Activated T-cell treated with anti-CD3 and anti-CD28 coated beads, Interleukin-2, amount 50 U/mL, for 72 hours (primary cell): ENCODE data around the gene NPHP4. TPM values are rescaled to one million over a fixed set of nuclear protein-coding genes. Genes with fewer than 3 reads are reported as not detected.
"Not testable (repeated sequence)": the region's sequence is repeated elsewhere in the genome, so short reads cannot be mapped to it uniquely, and the experiment has no call there.

ENCODE experiments used
- ATAC-seq, 2 donors: fragments of 150-1000 bp; cut with Tn5 transposase; replicated peaks in 1 of 2; 2 replicates each; pipeline ENCODE4 v1.10.0; 2021; ENCODE audit warnings: moderate library complexity in 2 of 2, mild to moderate bottlenecking in 1 of 2
- DNase-seq, 2 donors: peaks; one replicate each; pipeline ENCODE4 v3.0.0; 2021 to 2022; ENCODE audit warnings: mixed read lengths in 1 of 2
- H3K27ac Mint-ChIP-seq: one replicate; pipeline ENCODE4 v1.8.0; 2022; ENCODE audit warnings: mild to moderate bottlenecking, moderate library complexity, mixed read lengths
- H3K27me3 Mint-ChIP-seq: one replicate; pipeline ENCODE4 v1.8.0; 2022; ENCODE audit warnings: low read depth, mixed read lengths
- H3K36me3 Mint-ChIP-seq, 2 donors: one replicate each; pipeline ENCODE4 v1.8.0; 2022; ENCODE audit warnings: mixed read lengths in 2 of 2, mild to moderate bottlenecking in 1 of 2; ENCODE audit not compliant: insufficient read depth in 2 of 2
- H3K4me1 Mint-ChIP-seq: one replicate; pipeline ENCODE4 v1.8.0; 2022; ENCODE audit warnings: low read depth, mixed read lengths
- H3K4me3 Mint-ChIP-seq, 2 donors: one replicate each; pipeline ENCODE4 v1.8.0; 2022; ENCODE audit warnings: mild to moderate bottlenecking in 2 of 2, mixed read lengths in 2 of 2, moderate library complexity in 2 of 2
- H3K9me3 Mint-ChIP-seq, 2 donors: one replicate each; pipeline ENCODE4 v1.8.0; 2022; ENCODE audit warnings: mixed read lengths in 2 of 2
- total RNA-seq, 2 donors: library from RNA; stranded (reverse); gene quantifications; one replicate each; pipeline ENCODE4 v1.2.3, GENCODE V29; 2022

Gene NPHP4
- total RNA-seq, 2 donors from 2014 or later, result 12.3 to 14.5 TPM

- Mint-ChIP-seq H3K27me3 (no peaks in the 10 kb centered on the region), H3K4me1 (no peaks in the 10 kb centered on the region), H3K9me3 (no peaks in the 10 kb centered on the region), H3K27ac (no peak overlapping the region), H3K36me3 (no peaks in the 10 kb centered on the region), H3K4me3 (no peak overlapping the region)
- ATAC-seq (no peak), DNase-seq (no peak)
These were observed 88.5 kb downstream of the NPHP4 start for GRCh38 chr1:5903680-5904079.

DNA sequence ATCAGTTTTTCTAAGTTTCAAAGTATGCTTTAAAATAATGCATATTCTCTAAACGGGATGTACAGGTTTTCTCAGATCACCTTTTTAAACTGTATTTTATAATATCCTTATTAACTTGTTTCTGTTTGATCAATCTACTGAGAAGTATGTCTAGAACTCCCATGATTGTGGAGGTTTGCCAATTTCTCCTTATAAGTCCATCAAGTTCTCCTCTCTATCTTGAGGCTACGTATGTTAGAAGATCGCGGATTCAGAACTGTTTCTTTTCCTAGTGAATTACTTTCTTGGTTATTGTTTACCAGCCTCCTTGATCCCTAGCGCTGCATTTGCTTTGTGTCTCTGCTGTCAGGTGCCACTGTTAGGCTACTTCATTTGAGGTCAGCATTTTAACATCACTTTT, 89.2 kb downstream of the NPHP4 start:
- ATAC-seq (no peak), DNase-seq (no peak)
- Mint-ChIP-seq H3K27me3 (no peaks in the 10 kb centered on the region), H3K4me1 (no peaks in the 10 kb centered on the region), H3K36me3 (no peaks in the 10 kb centered on the region), H3K27ac (no peak overlapping the region), H3K4me3 (no peak overlapping the region), H3K9me3 (no peaks in the 10 kb centered on the region)

GRCh38 chr1:5901841-5902240, 90.4 kb downstream of the NPHP4 start:
- Mint-ChIP-seq H3K4me1 (no peaks in the 10 kb centered on the region), H3K9me3 (no peaks in the 10 kb centered on the region), H3K27me3 (no peaks in the 10 kb centered on the region)

GRCh38 chr1:5901150-5901549, 91.1 kb downstream of the NPHP4 start:
- H3K4me1 Mint-ChIP-seq, result no peaks in the 10 kb centered on the region
- H3K9me3 Mint-ChIP-seq, result no peaks in the 10 kb centered on the region
- H3K27me3 Mint-ChIP-seq, result no peaks in the 10 kb centered on the region
- ATAC-seq (no peak), DNase-seq (no peak)
- H3K27ac Mint-ChIP-seq, result no peak overlapping the region
- no peaks in the 10 kb centered on the region for H3K36me3 Mint-ChIP-seq
- H3K4me3 Mint-ChIP-seq, result no peak overlapping the region

More at GRCh38 chr1:5901841-5902240, 90.4 kb downstream of the NPHP4 start:
- no peak for DNase-seq
- Mint-ChIP-seq H3K27ac (no peak overlapping the region), H3K4me3 (no peak overlapping the region), H3K36me3 (no peaks in the 10 kb centered on the region)
- no peak for ATAC-seq

DNA sequence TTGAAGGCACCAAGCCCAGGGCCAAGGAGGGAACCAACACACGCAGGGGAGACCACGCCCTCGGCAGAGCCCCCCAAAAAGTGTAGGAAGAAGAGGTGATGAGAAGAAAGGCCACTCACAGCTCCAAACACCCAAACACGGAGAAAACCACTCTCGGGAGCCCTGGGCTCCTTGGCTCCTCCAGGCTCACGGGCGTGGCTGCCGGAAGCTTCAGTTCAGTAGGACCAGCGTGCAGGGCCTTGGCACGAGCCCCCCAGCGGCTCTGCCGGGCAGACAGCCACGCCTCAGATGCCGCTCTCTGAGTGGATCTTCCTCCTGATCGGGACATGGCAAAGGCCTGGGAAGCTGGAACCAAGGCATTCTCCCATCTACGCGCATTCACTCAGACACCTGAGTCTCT, 94.0 kb downstream of the NPHP4 start:
- Mint-ChIP-seq H3K27ac (no peak overlapping the region), H3K4me1 (no peaks in the 10 kb centered on the region), H3K4me3 (no peak overlapping the region), H3K36me3 (no peaks in the 10 kb centered on the region), H3K9me3 (no peaks in the 10 kb centered on the region), H3K27me3 (no peaks in the 10 kb centered on the region)
- ATAC-seq, result no peak
- DNase-seq, result no peak

- ATAC-seq, result no peak
- Mint-ChIP-seq H3K27ac (no peak overlapping the region), H3K36me3 (no peaks in the 10 kb centered on the region), H3K27me3 (no peaks in the 10 kb centered on the region), H3K4me1 (no peaks in the 10 kb centered on the region), H3K4me3 (no peak overlapping the region), H3K9me3 (no peaks in the 10 kb centered on the region)
- DNase-seq, result no peak
These were observed 95.2 kb downstream of the NPHP4 start for GRCh38 chr1:5896706-5897660.

DNA sequence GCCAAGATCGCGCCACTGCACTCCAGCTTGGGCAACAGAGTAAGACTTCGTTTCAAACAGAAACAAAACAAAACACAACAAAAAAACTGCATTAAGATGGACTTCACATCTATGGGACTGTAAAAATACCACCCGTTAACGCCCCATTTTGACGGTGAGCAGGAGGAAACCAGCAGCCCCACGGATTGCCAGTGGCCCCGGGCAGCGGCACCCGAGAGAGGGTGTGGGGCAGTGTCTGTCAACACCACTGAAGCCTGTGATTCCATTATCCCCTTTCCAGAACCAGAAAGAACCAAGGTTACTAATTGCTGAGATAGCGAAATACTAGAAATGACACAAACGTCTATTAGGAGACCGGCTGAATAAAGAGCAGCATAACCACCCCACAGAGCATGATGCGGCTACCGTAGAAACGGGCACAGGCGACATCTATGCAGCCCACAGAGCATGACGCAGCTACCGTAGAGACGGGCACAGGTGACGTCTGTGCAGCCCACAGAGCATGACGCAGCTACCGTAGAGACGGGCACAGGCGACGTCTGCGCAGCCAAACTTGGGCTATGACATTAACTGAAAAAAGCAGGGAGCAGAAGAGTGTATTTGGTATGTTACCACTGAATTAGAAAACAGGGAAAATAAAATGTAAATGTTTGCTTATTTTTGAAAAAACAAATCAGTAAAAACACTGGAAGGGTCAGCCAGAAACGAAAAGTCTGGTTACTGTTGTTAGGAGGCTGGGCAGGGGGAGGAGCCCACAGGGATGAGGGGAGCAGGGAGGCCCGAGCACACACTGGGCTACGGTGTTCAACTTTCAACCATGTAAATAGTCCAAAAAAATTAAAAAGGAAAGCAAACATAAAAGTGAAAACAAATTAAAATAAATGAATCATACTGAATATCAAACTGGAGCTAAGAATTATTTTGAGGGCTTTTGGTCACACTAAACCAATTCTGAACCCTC, 96.5 kb downstream of the NPHP4 start:
- H3K4me3 Mint-ChIP-seq, result no peak overlapping the region

DNA sequence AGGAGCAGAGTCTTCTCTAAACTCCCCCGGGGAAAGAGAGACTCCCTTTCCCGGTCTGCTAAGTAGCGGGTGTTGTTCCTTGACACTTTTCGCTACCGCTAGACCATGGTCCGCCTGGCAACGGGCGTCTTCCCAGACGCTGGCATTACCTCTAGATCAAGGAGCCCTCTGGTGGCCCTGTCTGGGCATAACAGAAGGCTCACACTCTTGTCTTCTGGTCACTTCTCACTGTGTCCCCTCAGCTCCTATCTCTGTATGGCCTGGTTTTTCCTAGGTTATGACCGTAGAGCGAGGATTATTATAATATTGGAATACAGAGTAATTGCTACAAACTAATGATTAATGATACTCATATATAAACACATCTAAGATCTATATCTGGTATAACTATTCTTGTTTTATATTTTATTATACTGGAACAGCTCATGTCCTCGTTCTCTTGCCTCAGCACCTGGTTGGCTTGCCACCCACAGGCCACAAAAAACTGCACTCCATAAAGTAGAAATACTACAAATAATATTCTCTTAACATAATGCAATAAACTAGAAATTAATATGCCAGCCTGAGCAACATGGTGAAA, 98.4 kb downstream of the NPHP4 start:
- not testable (repeated sequence) for ATAC-seq, H3K9me3 Mint-ChIP-seq, H3K27ac Mint-ChIP-seq, H3K27me3 Mint-ChIP-seq, H3K4me1 Mint-ChIP-seq, H3K4me3 Mint-ChIP-seq, DNase-seq, H3K36me3 Mint-ChIP-seq

More for the DNA sequence above, 96.5 kb downstream of the NPHP4 start:
- Mint-ChIP-seq H3K4me1 (no peaks in the 10 kb centered on the region), H3K36me3 (no peaks in the 10 kb centered on the region), H3K9me3 (no peaks in the 10 kb centered on the region), H3K27me3 (no peaks in the 10 kb centered on the region), H3K27ac (no peak overlapping the region)
- DNase-seq (no peak), ATAC-seq (no peak)

DNA sequence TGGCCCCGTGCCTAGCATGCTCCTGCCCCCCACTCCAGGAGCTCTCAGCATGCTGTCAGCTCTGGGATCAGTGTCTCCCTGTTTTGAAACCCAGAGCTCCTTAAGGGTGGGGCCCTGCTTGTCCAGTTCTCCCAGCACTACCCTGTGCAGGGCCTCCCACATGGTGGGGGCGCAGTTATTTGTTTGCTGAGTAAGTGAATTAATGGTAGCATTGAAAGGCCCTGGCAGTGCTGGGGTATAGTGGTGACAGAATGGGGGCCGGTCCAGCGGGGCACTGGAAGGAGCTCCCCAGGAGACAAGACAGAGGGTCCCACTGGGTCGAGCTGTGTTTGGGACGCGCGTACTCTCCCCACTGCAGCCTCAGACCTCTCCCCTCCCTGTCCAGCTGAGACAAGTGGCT, 99.9 kb downstream of the NPHP4 start:
- DNase-seq (no peak), ATAC-seq (no peak)
- Mint-ChIP-seq H3K27me3 (no peaks in the 10 kb centered on the region), H3K4me3 (no peak overlapping the region), H3K9me3 (no peaks in the 10 kb centered on the region), H3K4me1 (no peaks in the 10 kb centered on the region), H3K36me3 (no peaks in the 10 kb centered on the region), H3K27ac (no peak overlapping the region)

- no peak for DNase-seq
- Mint-ChIP-seq H3K9me3 (no peaks in the 10 kb centered on the region), H3K27me3 (no peaks in the 10 kb centered on the region), H3K4me1 (no peaks in the 10 kb centered on the region), H3K27ac (no peak overlapping the region), H3K36me3 (no peaks in the 10 kb centered on the region), H3K4me3 (no peak overlapping the region)
- no peak for ATAC-seq
These were observed 100.5 kb downstream of the NPHP4 start for GRCh38 chr1:5891736-5892135.

GRCh38 chr1:5891137-5891536, 101.1 kb downstream of the NPHP4 start:
- ATAC-seq (no peak), DNase-seq (no peak)
- Mint-ChIP-seq H3K4me3 (no peak overlapping the region), H3K4me1 (no peaks in the 10 kb centered on the region), H3K9me3 (no peaks in the 10 kb centered on the region), H3K27ac (no peak overlapping the region), H3K36me3 (no peaks in the 10 kb centered on the region), H3K27me3 (no peaks in the 10 kb centered on the region)

- no peak overlapping the region for H3K27ac Mint-ChIP-seq
- no peaks in the 10 kb centered on the region for H3K36me3 Mint-ChIP-seq
- no peaks in the 10 kb centered on the region for H3K27me3 Mint-ChIP-seq
- DNase-seq (no peak), ATAC-seq (no peak)
- H3K9me3 Mint-ChIP-seq, result no peaks in the 10 kb centered on the region
- H3K4me3 Mint-ChIP-seq, result no peak overlapping the region
- no peaks in the 10 kb centered on the region for H3K4me1 Mint-ChIP-seq
These were observed 101.7 kb downstream of the NPHP4 start for GRCh38 chr1:5890346-5891106.
